NCI-H1930 (cell line): ENCODE results near the gene EZH1.

ENCODE experiments used
- DNase-seq, 2 experiments: peaks; one replicate each; lab custom pipeline; 2025; lab: John Stamatoyannopoulos, UW

The EZH1 gene

DNA sequence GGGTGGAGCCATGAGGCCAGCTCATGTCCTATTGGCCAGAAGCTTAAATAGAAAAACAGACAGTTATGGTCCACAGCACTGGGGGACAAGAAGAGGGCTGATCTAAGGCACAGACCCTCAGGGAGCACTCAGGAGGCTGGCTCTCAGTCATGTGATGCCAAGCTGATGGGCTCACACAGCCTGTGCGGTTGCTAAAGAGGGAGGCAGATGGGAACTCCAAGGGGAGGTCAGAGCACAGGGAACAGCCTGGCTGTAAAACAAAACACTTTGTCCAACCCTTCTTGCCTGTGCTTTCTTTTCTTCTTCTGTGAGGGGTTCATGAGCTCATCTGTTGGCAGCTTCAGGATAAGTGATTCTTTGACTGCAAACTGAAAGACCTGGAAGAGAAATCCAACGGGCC lies 35.3 kb downstream of the EZH1 start:
- no peak for DNase-seq

GRCh38 chr17:42708588-42708987 lies 36.3 kb downstream of the EZH1 start:
- DNase-seq, result no peak

DNA sequence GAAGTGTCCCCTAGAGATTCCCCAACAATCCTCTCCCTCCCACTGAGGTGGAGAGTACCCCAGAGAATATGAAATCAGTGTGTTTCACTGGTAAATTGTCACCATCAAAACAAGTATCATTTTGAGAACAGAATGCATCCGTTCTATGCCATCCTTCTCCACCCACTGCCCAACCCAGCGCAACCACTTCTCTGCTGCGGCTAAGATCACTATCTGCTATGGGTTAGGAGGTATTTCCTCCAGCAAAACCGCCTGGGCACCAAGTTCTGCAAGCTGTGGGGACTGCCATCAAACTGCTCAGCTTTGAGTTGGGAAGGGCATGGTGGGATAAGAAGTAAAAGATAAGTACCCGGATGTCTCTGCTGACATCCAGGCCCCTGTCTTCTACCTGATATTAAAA lies 38.1 kb downstream of the EZH1 start:
- no peak for DNase-seq

DNA sequence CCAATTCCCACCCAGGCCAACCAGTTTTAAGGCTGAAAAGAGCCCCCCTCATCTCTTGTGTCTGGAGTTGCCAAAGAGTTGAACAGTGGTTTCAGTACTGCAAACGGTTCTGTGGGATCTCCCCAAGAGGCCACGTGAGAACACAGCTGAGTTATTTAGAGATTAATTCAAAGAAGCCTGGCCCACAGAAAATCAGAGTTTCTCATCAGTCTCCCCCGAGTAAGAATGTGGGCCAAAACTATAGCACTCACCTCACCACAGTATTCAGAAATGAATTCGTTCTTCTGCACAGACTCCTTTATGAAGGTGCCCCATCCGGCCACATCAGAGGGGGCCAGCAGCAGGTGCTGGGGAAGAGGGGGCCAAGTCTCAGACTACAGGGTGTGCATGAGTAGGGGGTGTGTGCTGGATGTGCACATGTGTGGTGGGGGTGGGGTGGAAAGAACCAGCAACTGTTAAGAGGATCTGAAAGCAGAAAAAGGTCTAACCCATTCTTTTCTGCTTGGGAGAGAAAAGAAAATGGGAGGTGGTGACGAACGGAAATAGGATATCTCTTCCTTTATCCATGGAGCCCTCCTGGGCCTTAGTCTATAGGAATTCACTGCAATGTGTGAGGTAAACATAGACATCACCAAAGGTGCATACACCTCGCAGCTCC lies 39.9 kb downstream of the EZH1 start:
- no peak for DNase-seq

GRCh38 chr17:42704490-42704836 lies 40.4 kb downstream of the EZH1 start:
- DNase-seq, result no peak

GRCh38 chr17:42702446-42702845 lies 42.4 kb downstream of the EZH1 start:
- no peak for DNase-seq

DNA sequence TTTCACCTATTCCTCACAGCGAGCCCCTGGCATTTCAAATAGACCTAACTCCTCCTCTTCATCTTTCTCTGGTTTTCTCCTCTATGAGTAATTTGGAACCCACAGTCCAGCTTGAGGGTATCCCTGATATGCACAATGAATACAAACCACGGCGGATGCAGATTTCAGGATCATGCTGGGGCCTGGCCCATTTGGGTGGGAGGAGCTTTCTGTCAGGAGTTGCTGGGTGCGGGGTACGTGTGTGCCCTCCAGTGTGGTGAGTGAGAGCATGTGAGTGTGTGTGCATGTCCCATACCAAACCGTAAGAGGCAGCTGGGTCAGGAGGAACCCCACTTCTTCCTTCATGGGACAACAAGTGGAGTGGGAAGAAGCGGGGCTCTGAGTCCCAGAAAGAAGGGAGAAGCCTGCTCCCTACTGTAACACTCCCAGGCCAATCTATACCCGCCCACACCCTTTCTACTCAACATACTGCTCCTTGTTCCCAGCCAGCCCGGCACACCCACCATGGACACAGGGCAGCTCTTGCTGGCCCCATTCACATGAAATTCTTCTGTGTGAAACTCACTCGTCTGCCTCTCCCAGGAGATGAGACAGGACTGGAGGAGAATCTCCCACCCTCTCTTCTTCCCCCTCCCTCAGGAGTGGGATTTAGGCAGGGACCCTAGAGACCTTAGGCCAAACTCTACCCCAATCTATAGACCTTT lies 44.1 kb downstream of the EZH1 start:
- no peak for DNase-seq

DNA sequence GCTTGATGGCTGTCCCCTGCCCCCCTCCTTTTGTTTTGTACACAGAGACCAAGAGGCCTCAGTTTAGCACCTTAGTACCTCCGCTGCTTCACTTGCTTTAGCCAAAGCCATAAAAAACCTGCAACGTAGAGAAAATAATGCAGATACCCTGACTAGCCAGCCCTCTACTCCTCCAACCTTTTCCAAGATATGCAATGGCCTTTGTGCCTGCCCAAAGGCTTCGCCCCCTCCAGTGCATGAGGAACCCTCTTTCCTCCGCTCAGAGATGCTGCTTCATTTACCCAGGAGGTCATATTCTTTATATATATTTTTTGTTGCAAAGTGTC lies 45.5 kb downstream of the EZH1 start:
- no peak for DNase-seq

- DNase-seq, result no peak
Observed at GRCh38 chr17:42698736-42699414, 46.0 kb downstream of the EZH1 start.

DNA sequence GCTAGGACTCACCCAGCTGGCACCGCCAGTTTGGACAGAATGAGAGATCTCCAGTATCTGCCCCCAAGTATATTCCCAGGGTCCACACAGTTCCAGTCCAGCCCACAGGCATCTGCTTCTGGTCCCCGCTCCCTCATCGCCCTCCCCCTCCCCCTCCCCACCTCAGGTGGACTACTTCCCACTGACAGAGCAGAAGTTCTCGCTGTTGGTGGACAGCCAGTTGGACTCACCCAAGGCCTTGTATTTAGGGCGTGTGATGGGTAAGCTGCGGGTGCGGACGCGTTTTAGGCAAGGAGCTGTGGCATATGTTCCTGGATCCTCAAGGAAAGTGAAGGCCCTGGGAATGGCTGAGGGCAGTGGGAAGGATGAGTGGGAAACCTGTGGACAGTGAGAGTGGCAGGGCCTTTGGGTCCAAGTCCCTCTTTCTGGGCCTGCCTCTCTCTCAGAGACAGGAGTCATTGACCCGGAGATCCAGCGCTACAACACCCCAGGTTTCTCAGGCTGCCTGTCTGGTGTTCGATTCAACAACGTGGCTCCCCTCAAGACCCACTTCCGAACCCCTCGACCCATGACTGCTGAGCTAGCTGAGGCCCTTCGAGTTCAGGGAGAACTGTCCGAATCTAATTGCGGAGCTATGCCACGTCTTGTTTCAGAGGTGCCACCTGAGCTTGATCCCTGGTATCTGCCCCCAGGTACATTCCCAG lies 47.6 kb downstream of the EZH1 start:
- DNase-seq, result no peak

GRCh38 chr17:42695500-42695899 lies 49.3 kb downstream of the EZH1 start:
- no peak for DNase-seq

DNA sequence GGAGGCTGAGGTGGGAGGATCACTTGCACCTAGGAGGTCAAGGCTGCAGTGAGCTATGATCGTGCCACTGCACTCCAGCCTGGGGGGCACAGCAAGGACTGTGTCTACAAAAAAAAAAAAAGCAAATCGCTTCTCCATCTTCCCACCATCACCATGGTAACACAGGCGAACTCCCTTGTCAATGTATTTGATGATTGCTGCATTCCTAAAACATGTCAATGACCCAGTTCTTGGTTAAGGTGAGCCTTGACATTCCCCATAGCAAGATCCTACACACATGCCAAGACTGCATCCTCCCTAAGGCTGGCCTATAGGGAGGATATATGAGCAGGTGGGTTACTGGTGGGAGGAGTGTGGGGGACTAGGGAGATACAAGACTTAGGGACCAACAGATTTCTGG lies 50.3 kb downstream of the EZH1 start:
- no peak for DNase-seq

- no peak for DNase-seq
Observed at GRCh38 chr17:42692489-42692888, 52.4 kb downstream of the EZH1 start.

- no peak for DNase-seq
Observed at GRCh38 chr17:42691021-42691545, 53.8 kb downstream of the EZH1 start.

GRCh38 chr17:42690596-42690995 lies 54.2 kb downstream of the EZH1 start:
- DNase-seq, result no peak

- no peak for DNase-seq
Observed at GRCh38 chr17:42687707-42688320, 57.0 kb downstream of the EZH1 start.

DNA sequence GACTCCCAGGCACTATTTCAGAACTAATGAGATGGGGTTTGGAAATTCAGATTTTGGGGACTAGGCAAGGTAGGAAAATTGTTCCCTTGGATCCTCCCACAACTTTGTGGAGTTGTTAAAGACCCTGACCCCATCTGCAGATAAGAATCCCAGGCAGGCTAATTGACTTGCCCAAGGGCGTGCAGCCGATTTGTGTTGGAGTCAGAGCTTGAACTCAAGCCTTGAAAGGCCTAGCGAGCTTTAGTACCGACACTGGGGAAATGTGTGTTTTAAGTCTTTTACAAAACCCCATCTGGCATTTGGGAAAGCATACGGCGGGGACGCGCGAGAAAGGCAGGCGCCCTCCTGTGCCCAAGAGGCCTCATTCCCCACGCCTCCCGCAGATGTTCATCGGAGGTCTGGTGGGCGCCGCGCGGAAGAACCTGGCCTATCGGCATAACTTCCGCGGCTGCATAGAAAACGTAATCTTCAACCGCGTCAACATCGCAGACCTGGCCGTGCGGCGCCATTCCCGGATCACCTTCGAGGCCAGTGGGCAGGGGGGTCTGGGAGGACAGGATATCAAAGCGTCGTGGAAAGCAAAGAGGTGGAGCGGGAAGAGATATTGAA lies 58.2 kb downstream of the EZH1 start:
- DNase-seq, result no peak

- DNase-seq, result no peak
Observed at GRCh38 chr17:42685831-42686230, 59.0 kb downstream of the EZH1 start.

- no peak for DNase-seq
Observed at GRCh38 chr17:42684929-42685556, 59.8 kb downstream of the EZH1 start.

DNA sequence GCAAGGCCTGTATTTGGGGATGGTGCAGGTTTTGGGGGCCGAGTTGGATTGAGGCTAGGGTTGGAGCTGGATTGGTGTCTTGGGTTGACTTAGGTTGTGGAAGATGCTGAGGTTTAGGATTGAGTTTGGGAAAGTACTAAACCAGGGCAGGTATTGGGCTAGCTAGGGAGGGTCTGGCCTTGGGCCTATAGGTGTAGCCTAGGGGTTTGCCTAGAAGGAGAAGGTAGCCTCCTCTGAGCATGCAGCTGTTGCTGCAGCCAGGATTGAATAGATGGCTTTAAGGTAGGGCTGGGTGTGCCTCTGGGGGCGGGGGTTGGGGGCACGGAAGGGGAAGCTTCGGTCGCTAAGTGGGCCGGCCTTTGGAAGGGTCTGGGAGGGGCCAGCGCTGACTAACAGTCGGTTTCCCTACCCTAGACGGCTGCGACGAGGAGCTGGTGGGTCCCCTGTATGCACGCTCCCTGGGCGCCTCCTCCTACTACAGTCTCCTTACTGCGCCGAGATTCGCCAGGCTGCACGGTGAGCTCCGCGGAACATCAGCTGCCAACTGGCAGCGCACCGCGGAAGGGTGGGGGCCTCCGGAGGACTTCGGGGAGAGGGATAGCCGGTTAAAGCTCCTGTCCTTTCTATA lies 61.3 kb downstream of the EZH1 start:
- DNase-seq, result no peak
